Neural progenitor cell (in vitro differentiated cells): ENCODE measurements around the gene FITM2. TPM values are rescaled to one million over a fixed set of nuclear protein-coding genes. Genes with fewer than 3 reads are reported as not detected.

ENCODE experiments used
- DNase-seq: peaks from one replicate; pipeline ENCODE4 v3.0.0-alpha.2; 2016; ENCODE audit warnings: low spot score
- H2AFZ ChIP-seq: fragments of 200-600 bp; sonication (generic); replicated peaks from 2 replicates; pipeline ENCODE4 v1.6.1; 2016; ENCODE audit warnings: antibody characterized with exemption
- H3F3A ChIP-seq: fragments of 200-600 bp; sonication (generic); 2 replicates; pipeline ENCODE4 v1.6.1; 2016; ENCODE audit warnings: antibody characterized with exemption, low read depth
- H3K27ac ChIP-seq: fragments of 200-600 bp; sonication (generic); 2 replicates; pipeline ENCODE4 v1.5.1; 2016; ENCODE audit warnings: mild to moderate bottlenecking
- H3K27me3 ChIP-seq: fragments of 200-600 bp; sonication (generic); 2 replicates; pipeline ENCODE4 v1.6.1; 2016; ENCODE audit warnings: mild to moderate bottlenecking, moderate library complexity
- H3K36me3 ChIP-seq: fragments of 200-600 bp; sonication (generic); 2 replicates; pipeline ENCODE4 v1.5.1; 2016
- H3K4me1 ChIP-seq: fragments of 200-600 bp; sonication (generic); 2 replicates; pipeline ENCODE4 v1.6.1; 2016; ENCODE audit warnings: mixed run types
- H3K4me2 ChIP-seq: fragments of 200-600 bp; sonication (generic); 2 replicates; pipeline ENCODE4 v1.6.1; 2016
- H3K4me3 ChIP-seq: fragments of 200-600 bp; sonication (generic); 2 replicates; pipeline ENCODE4 v1.5.1; 2016
- H3K79me2 ChIP-seq: fragments of 200-600 bp; sonication (generic); 2 replicates; pipeline ENCODE4 v1.6.1; 2016; ENCODE audit warnings: low read depth
- H3K9ac ChIP-seq: fragments of 200-600 bp; sonication (generic); 2 replicates; pipeline ENCODE4 v1.6.1; 2016
- H3K9me3 ChIP-seq: fragments of 200-600 bp; sonication (generic); 2 replicates; pipeline ENCODE4 v1.5.1; 2016; ENCODE audit warnings: low read depth
- H4K20me1 ChIP-seq: fragments of 200-600 bp; sonication (generic); 2 replicates; pipeline ENCODE4 v1.6.1; 2016; ENCODE audit warnings: low read depth
- H3K27ac Mint-ChIP-seq: 3 replicates; pipeline ENCODE4 v1.8.0; 2021; ENCODE audit warnings: mixed read lengths
- H3K27me3 Mint-ChIP-seq: 2 replicates; pipeline ENCODE4 v1.8.0; 2022; ENCODE audit warnings: low read depth, mild to moderate bottlenecking, inconsistent platforms, moderate library complexity, mixed read lengths; ENCODE audit not compliant: insufficient read depth
- H3K36me3 Mint-ChIP-seq: 3 replicates; pipeline ENCODE4 v1.8.0; 2021; ENCODE audit warnings: mixed read lengths
- H3K4me1 Mint-ChIP-seq: 3 replicates; pipeline ENCODE4 v1.8.0; 2021; ENCODE audit warnings: mixed read lengths
- H3K4me3 Mint-ChIP-seq: 3 replicates; pipeline ENCODE4 v1.8.0; 2021; ENCODE audit warnings: mild to moderate bottlenecking, moderate library complexity, mixed read lengths
- H3K9me3 Mint-ChIP-seq: 3 replicates; pipeline ENCODE4 v1.8.0; 2020; ENCODE audit warnings: mixed read lengths
- EZH2 ChIP-seq: fragments of 200-600 bp; sonication (generic); IDR thresholded peaks from 2 replicates; pipeline ENCODE4 v1.6.1; 2017; ENCODE audit warnings: antibody characterized with exemption, mild to moderate bottlenecking, moderate library complexity
- EZH2phosphoT487 ChIP-seq: fragments of 200-600 bp; sonication (generic); IDR thresholded peaks from 2 replicates; pipeline ENCODE4 v1.6.1; 2017; ENCODE audit warnings: antibody characterized with exemption
- total RNA-seq: library from RNA; depleted of rRNA; stranded (reverse); fragments of >200 nt; gene quantifications from 2 replicates; pipeline ENCODE4 v1.2.3, GENCODE V29; 2015; ENCODE audit warnings: low replicate concordance
- TF ChIP-seq, protein P1 (sequence below): fragments of 200-600 bp; sonication (generic); IDR thresholded peaks from 2 replicates; pipeline ENCODE4 v1.5.1; 2017; ENCODE audit warnings: antibody characterized with exemption, mild to moderate bottlenecking

Gene FITM2, protein sequence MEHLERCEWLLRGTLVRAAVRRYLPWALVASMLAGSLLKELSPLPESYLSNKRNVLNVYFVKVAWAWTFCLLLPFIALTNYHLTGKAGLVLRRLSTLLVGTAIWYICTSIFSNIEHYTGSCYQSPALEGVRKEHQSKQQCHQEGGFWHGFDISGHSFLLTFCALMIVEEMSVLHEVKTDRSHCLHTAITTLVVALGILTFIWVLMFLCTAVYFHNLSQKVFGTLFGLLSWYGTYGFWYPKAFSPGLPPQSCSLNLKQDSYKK
- 1.4 and 1.9 TPM in 2 replicates for total RNA-seq

DNA sequence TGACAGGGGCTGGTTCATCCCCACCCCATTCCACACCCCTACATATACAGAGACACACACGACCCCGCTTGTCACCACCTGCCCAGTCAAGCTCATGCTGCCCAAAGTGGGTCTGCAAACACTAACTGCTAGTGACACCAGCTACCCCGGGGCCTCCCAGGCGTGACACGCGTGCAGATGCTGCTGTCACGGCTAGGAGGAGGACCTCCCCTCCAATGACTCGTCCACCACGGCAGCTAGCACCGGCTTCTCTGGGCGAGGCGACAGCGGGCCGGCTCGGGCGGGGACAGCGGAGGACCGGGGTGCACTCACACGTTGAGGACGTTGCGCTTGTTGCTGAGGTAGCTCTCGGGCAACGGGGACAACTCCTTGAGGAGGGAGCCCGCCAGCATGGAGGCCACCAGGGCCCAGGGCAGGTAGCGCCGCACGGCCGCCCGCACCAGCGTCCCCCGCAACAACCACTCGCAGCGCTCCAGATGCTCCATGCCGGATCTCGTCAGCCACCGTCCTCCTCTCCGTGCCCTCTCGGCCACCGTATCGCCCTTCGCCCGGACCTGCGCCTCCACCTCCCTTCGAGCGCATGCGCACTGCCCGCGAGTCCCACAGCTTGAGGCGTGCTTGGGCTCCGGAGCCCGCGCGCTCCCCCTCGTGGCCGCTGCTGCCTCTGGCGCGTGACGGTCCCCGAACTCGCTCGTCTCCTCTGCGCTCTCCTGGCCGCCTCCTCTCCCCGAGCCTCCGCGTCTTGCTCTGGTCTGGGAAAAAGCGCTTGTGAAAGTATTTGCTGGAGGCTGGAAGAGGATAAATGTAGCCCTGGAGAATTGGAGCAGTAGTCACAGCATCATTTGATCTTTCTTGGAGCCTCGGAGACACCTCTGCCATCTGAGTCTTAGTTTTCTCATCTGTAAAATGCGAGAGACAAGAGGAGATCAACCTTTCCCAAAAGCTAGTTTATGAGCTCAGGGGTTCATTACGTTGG, at the start of gene FITM2:
Gene FITM2 (minus strand): TSS at position 539 of the 976 bp plus-strand sequence. CDS start 54 bp downstream, at position 485.
- H3K9me3 ChIP-seq = no peaks in the 10 kb centered on the region
- TF ChIP-seq EZH2phosphoT487 (no peak), EZH2 (no peak)
- TF ChIP-seq, protein P1, sequence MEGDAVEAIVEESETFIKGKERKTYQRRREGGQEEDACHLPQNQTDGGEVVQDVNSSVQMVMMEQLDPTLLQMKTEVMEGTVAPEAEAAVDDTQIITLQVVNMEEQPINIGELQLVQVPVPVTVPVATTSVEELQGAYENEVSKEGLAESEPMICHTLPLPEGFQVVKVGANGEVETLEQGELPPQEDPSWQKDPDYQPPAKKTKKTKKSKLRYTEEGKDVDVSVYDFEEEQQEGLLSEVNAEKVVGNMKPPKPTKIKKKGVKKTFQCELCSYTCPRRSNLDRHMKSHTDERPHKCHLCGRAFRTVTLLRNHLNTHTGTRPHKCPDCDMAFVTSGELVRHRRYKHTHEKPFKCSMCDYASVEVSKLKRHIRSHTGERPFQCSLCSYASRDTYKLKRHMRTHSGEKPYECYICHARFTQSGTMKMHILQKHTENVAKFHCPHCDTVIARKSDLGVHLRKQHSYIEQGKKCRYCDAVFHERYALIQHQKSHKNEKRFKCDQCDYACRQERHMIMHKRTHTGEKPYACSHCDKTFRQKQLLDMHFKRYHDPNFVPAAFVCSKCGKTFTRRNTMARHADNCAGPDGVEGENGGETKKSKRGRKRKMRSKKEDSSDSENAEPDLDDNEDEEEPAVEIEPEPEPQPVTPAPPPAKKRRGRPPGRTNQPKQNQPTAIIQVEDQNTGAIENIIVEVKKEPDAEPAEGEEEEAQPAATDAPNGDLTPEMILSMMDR = peak; percentile 92
- H2AFZ ChIP-seq = peak within 1 kb of the TSS; percentile 91
- no peaks in the 10 kb centered on the region for H4K20me1 ChIP-seq
- H3K27me3 ChIP-seq = peaks cover 21% of the 10 kb centered on the region
- H3K4me3 ChIP-seq = peak within 1 kb of the TSS; percentile 75
- H3K9ac ChIP-seq = peak within 1 kb of the TSS; percentile 35
- H3K4me1 ChIP-seq = peaks cover 7% of the 10 kb centered on the region
- no peaks in the 10 kb centered on the region for H3K36me3 ChIP-seq
- H3K79me2 ChIP-seq = no peaks in the 10 kb centered on the region
- Mint-ChIP-seq H3K4me1 (peaks cover 13% of the 10 kb centered on the region), H3K27ac (peak within 1 kb of the TSS; percentile 87), H3K36me3 (no peaks in the 10 kb centered on the region), H3K9me3 (no peaks in the 10 kb centered on the region), H3K4me3 (peak within 1 kb of the TSS; percentile 90), H3K27me3 (peaks cover 6% of the 10 kb centered on the region)
- peak within 1 kb of the TSS; percentile 91 for H3K4me2 ChIP-seq
- H3F3A ChIP-seq = no peaks in the 10 kb centered on the region
- H3K27ac ChIP-seq = no peak within 1 kb of the TSS
- peak; percentile 99 for DNase-seq

DNA sequence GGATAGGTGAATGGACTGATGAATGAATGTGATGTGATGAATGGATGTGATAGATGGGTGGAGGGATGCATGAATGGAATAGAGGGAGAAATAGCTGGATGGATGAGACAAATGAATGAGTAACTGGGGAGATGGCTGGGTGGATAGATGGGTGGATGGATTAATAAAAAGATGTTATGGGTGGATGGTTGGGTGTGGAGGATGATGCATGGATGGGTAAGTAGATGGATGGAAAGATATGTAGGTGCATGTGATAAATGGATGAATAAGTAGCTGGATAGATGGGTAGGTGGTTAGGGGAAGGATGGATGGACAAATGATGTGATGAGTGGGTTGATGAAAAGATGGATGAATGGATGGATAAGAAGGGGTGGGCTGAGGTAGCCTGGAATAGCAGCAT, 49.2 kb upstream of the FITM2 start:
- no peak for TF ChIP-seq EZH2phosphoT487
- TF ChIP-seq, protein P1 = no peak
- no peak for TF ChIP-seq EZH2

DNA sequence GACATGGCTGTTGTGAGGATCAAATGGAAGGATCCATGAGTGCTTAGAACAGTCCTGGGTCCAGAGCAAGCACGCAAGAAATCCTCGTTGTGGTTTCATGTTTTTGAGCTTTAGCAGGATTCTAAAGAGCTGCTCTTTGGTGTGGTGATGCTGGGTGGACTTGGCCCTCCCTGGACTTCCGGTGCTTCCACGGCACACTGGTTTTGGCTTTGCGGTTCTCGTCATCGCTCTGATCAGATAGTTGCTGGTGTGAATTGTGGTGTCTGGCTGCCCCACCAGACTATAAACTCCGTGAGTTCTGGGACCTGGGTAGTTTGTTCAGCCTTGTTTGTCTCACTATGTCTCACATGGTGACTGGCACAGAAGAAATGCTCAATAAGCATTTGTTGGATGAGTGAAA, 47.8 kb upstream of the FITM2 start:
- Histone ChIP-seq H2AFZ (no peak overlapping the region), H3K79me2 (no peaks in the 10 kb centered on the region), H3K4me2 (no peak overlapping the region), H3K4me1 (peaks cover 5% of the 10 kb centered on the region), H3K27me3 (no peaks in the 10 kb centered on the region), H3K9me3 (no peaks in the 10 kb centered on the region), H3K36me3 (no peaks in the 10 kb centered on the region), H3F3A (no peaks in the 10 kb centered on the region), H3K9ac (no peak overlapping the region), H3K4me3 (no peak overlapping the region), H4K20me1 (no peaks in the 10 kb centered on the region), H3K27ac (no peak overlapping the region)
- Mint-ChIP-seq H3K27ac (no peak overlapping the region), H3K4me3 (no peak overlapping the region), H3K27me3 (peaks cover 12% of the 10 kb centered on the region), H3K36me3 (no peaks in the 10 kb centered on the region), H3K4me1 (peaks cover 5% of the 10 kb centered on the region), H3K9me3 (no peaks in the 10 kb centered on the region)
- TF ChIP-seq EZH2 = no peak
- no peak for TF ChIP-seq EZH2phosphoT487
- TF ChIP-seq, protein P1 = no peak
- no peak for DNase-seq

More for the DNA sequence above, 49.2 kb upstream of the FITM2 start:
- Histone ChIP-seq H3K4me2 (no peak overlapping the region), H3K9ac (no peak overlapping the region), H3K9me3 (no peaks in the 10 kb centered on the region), H3K4me1 (peaks cover 5% of the 10 kb centered on the region), H3K36me3 (no peaks in the 10 kb centered on the region), H3F3A (no peaks in the 10 kb centered on the region), H4K20me1 (no peaks in the 10 kb centered on the region), H3K27me3 (no peaks in the 10 kb centered on the region), H2AFZ (no peak overlapping the region), H3K79me2 (no peaks in the 10 kb centered on the region), H3K27ac (no peak overlapping the region), H3K4me3 (no peak overlapping the region)
- H3K27me3 Mint-ChIP-seq = peaks cover 9% of the 10 kb centered on the region
- no peaks in the 10 kb centered on the region for H3K36me3 Mint-ChIP-seq
- no peak for DNase-seq
- H3K27ac Mint-ChIP-seq = no peak overlapping the region
- no peaks in the 10 kb centered on the region for H3K9me3 Mint-ChIP-seq
- H3K4me3 Mint-ChIP-seq = no peak overlapping the region
- H3K4me1 Mint-ChIP-seq = peaks cover 4% of the 10 kb centered on the region
